GM10248 (cell line): Measurements from ENCODE around the gene PSMB5.

Experiments used
- CTCF ChIA-PET: fragments of 300-600 bp; sonication (Branson Sonifier 250); formaldehyde crosslinking; extraction: SDS; loops from one replicate; lab custom pipeline; 2021; ENCODE audit warnings: antibody characterized with exemption; lab: Yijun Ruan, JAX
- POLR2A ChIA-PET: fragments of 350-650 bp; sonication (Branson Sonifier 250); formaldehyde crosslinking; extraction: SDS; loops from one replicate; lab custom pipeline; 2020; ENCODE audit warnings: antibody characterized with exemption; lab: Yijun Ruan, JAX
- DNase-seq: peaks from one replicate; pipeline ENCODE4 v3.0.0; 2012; ENCODE audit errors: extremely low spot score
- CTCF ChIP-seq: IDR thresholded peaks from 2 replicates; pipeline ENCODE4 v1.5.1; 2012; ENCODE audit warnings: mild to moderate bottlenecking, low read depth; ENCODE audit errors: extremely low read depth, missing control alignments, control extremely low read depth

Gene PSMB5

GRCh38 chr14:23033251-23033727 is 1.4 kb downstream of the PSMB5 start:
- ChIA-PET POLR2A (interaction anchor here (0.5 to 2.5 kb wide), 3 partner anchors 10 to 1138 kb away, joined by 3 to 11 read pairs (median 4); no protein-coding TSS in a partner anchor), CTCF (interaction anchor here (0.9 to 2.9 kb wide), 10 partner anchors 17 to 463 kb away, joined by 3 to 14 read pairs (median 4); partner anchors contain the start of gene CDH24)
- no peak for TF ChIP-seq CTCF
- DNase-seq = no peak

- DNase-seq = no peak
- CTCF ChIA-PET = interaction anchor here (0.9 to 4.2 kb wide), 6 partner anchors 9 to 44 kb away, joined by 3 to 14 read pairs (median 4); partner anchors contain the start of gene CDH24
- POLR2A ChIA-PET = interaction anchor here (0.7 kb wide), 1 partner anchor 31 kb away, joined by 4 read pairs; no protein-coding TSS in a partner anchor
- no peak for TF ChIP-seq CTCF
Measured at GRCh38 chr14:23030936-23031335, 3.8 kb downstream of the PSMB5 start.

- ChIA-PET CTCF (interaction anchor here (0.7 to 4.2 kb wide), 11 partner anchors 14 to 55 kb away, joined by 3 to 14 read pairs (median 5); partner anchors contain the start of gene CDH24), POLR2A (no interaction called here)
- no peak for TF ChIP-seq CTCF
- no peak for DNase-seq
Measured at GRCh38 chr14:23028799-23029198, 5.9 kb downstream of the PSMB5 start.

- POLR2A ChIA-PET = no interaction called here
Measured at GRCh38 chr14:23025151-23025814, 9.4 kb downstream of the PSMB5 start.

GRCh38 chr14:23024612-23025075 is 10.1 kb downstream of the PSMB5 start:
- ChIA-PET POLR2A (no interaction called here), CTCF (interaction anchor here (1.4 to 3.6 kb wide), 7 partner anchors 10 to 50 kb away, joined by 3 to 19 read pairs (median 9); partner anchors contain the start of gene CDH24)
- TF ChIP-seq CTCF = no peak
- DNase-seq = no peak

More at GRCh38 chr14:23025151-23025814, 9.4 kb downstream of the PSMB5 start:
- DNase-seq = no peak
- CTCF ChIA-PET = interaction anchor here (0.9 to 3.6 kb wide), 8 partner anchors 11 to 50 kb away, joined by 3 to 19 read pairs (median 3); partner anchors contain the start of gene CDH24
- TF ChIP-seq CTCF = no peak

GRCh38 chr14:23023795-23024152 is 10.9 kb downstream of the PSMB5 start:
- POLR2A ChIA-PET = interaction anchor here (1.0 kb wide), 1 partner anchor 9 kb away, joined by 3 read pairs; no protein-coding TSS in a partner anchor
- no peak for TF ChIP-seq CTCF
- no peak for DNase-seq
- CTCF ChIA-PET = interaction anchor here (1.0 to 3.6 kb wide), 7 partner anchors 11 to 49 kb away, joined by 3 to 19 read pairs (median 9); partner anchors contain the start of genes CDH24 and PSMB5
